Measurements from ENCODE around the gene KBTBD12. TPM values are rescaled to one million over a fixed set of nuclear protein-coding genes. Genes with fewer than 3 reads are reported as not detected.

Gene KBTBD12
- total and polyA plus RNA-seq, 2 donors (not counting 3 experiments of a cell fraction or from before 2014, with no cell fraction given): not detected

DNA sequence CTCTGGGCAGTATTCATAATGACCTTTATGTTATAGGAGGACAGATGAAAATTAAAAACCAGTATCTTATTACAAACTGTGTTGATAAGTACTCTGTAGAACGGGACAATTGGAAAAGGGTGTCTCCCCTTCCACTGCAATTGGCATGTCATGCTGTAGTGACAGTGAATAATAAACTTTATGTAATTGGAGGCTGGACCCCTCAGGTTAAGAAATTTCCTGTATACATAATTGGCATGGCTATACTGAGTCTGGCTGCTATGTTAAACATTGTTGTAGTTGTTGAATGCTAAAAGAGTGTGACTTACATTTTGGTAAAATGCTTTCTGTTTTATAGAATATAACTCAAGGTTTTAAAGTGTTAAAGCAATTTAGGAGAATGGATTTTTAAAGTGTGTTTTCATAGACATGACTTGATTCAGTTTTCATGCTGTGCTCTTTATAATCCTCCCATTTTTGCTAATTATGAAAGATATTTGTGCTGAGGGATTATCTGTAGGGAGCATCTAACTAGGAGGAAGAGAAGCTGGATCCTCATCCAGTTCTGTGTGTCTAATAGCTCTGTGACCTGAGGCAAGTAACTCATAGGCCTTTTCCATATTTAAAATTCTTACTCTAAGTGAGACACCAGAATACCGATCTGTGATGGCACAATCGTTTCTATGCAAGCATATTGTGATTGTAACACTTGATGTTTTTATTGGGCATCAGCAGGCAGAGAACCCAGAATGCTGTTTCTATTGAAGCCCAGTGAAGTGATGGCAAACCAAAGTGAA lies 13.0 kb downstream of the KBTBD12 start:
- no peak for FAIRE-seq
- POLR2A ChIA-PET: no interaction called here
- DNase-seq (ENCODE audit: low read depth, low spot score): no peak
- no peaks in the 10 kb centered on the region for H3K4me1 ChIP-seq (ENCODE audit: control insufficient read depth, extremely low read depth, insufficient read depth, low read length)
- H2AFZ ChIP-seq (ENCODE audit: low read depth, low read length): no peak overlapping the region
- H3K79me2 ChIP-seq (ENCODE audit: control insufficient read depth, insufficient read depth, low read length): no peaks in the 10 kb centered on the region
- no TSS peak for BruUV-seq (replicated peaks)
- no peaks in the 10 kb centered on the region for H3K9me1 ChIP-seq (replicated peaks; ENCODE audit: control insufficient read depth, extremely low read depth, insufficient read depth, low read length)
- no peaks in the 10 kb centered on the region for H3K36me3 ChIP-seq (ENCODE audit: control insufficient read depth in 2 of 2, extremely low read depth in 1 of 2, insufficient read depth in 2 of 2, low read length in 2 of 2)
- CTCF ChIA-PET: no interaction called here
- no peak overlapping the region for H3K27ac ChIP-seq (ENCODE audit: insufficient read depth, low read depth, low read length)
- H3K9me3 ChIP-seq (replicated peaks; ENCODE audit: control insufficient read depth, insufficient read depth, low read length): no peaks in the 10 kb centered on the region
- no peaks in the 10 kb centered on the region for H4K20me1 ChIP-seq (replicated peaks; ENCODE audit: control insufficient read depth, extremely low read depth, insufficient read depth, low read length)
- intact Hi-C loops (cut with micrococcal nuclease): no loop called here
- peaks cover 25 to 36% of the 10 kb centered on the region in 2 experiments for H3K27me3 ChIP-seq (ENCODE audit: control insufficient read depth in 2 of 2, insufficient read depth in 2 of 2, low read length in 2 of 2)
- H3K9ac ChIP-seq (replicated peaks; ENCODE audit: extremely low read depth, insufficient read depth, low read length): no peak overlapping the region
- dilution Hi-C loops (cut with MboI; ENCODE audit: extremely low pct_ligation_motif_present, low sequenced_read_pairs): no loop called here
- TF ChIP-seq, protein P1, sequence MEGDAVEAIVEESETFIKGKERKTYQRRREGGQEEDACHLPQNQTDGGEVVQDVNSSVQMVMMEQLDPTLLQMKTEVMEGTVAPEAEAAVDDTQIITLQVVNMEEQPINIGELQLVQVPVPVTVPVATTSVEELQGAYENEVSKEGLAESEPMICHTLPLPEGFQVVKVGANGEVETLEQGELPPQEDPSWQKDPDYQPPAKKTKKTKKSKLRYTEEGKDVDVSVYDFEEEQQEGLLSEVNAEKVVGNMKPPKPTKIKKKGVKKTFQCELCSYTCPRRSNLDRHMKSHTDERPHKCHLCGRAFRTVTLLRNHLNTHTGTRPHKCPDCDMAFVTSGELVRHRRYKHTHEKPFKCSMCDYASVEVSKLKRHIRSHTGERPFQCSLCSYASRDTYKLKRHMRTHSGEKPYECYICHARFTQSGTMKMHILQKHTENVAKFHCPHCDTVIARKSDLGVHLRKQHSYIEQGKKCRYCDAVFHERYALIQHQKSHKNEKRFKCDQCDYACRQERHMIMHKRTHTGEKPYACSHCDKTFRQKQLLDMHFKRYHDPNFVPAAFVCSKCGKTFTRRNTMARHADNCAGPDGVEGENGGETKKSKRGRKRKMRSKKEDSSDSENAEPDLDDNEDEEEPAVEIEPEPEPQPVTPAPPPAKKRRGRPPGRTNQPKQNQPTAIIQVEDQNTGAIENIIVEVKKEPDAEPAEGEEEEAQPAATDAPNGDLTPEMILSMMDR (IDR thresholded peaks at IDR 0.05; ENCODE audit: extremely low read depth in 1 of 2, insufficient read depth in 1 of 2, low read depth in 1 of 2, low read length in 2 of 2): no peak
- TF ChIP-seq POLR2A (IDR thresholded peaks at IDR 0.05; ENCODE audit: low read depth, low read length) (no peak), JUN (IDR thresholded peaks at IDR 0.05; ENCODE audit: borderline replicate concordance, insufficient read depth, insufficient read length, low read depth) (no peak), MAX (IDR thresholded peaks at IDR 0.05; ENCODE audit: insufficient read depth, insufficient read length) (no peak), MYC (IDR thresholded peaks at IDR 0.05; ENCODE audit: low read depth, low read length) (no peak), POLR2AphosphoS5 (IDR thresholded peaks at IDR 0.05; ENCODE audit: insufficient read depth, low read depth, low read length) (no peak), GATA2 (IDR thresholded peaks at IDR 0.05; ENCODE audit: insufficient read depth, insufficient read length, low read depth, low read length) (no peak), EZH2 (IDR thresholded peaks at IDR 0.05; ENCODE audit: borderline replicate concordance, low read depth, low read length, severe bottlenecking) (no peak), FOS (IDR thresholded peaks at IDR 0.05; ENCODE audit: borderline replicate concordance, insufficient read depth, low read length) (no peak)
- no peak overlapping the region for H3K4me3 ChIP-seq (replicated peaks in 1 of 3; ENCODE audit: insufficient read depth in 1 of 3, low read depth in 1 of 3, low read length in 3 of 3)
- H3K4me2 ChIP-seq (ENCODE audit: insufficient read depth, low read length): no peak overlapping the region
